WTC11 (cell line): Measurements from ENCODE around the gene SLC40A1. TPM values are rescaled to one million over a fixed set of nuclear protein-coding genes. Genes with fewer than 3 reads are reported as not detected.

ENCODE experiments used
- ATAC-seq: fragments of 200-7000 bp; cut with Tn5 transposase; 2 replicates; pipeline ENCODE4 v1.10.0; 2021; ENCODE audit warnings: mild to moderate bottlenecking, moderate library complexity
- CTCF ChIA-PET: fragments of 300-600 bp; sonication (Branson Sonifier 250); formaldehyde crosslinking; loops from one replicate; lab custom pipeline; 2021; ENCODE audit warnings: antibody characterized with exemption; lab: Charles Lee
- POLR2A ChIA-PET: fragments of 350-600 bp; sonication (Branson Sonifier 250); formaldehyde crosslinking; loops from one replicate; lab custom pipeline; 2021; ENCODE audit warnings: antibody characterized with exemption; lab: Charles Lee
- DNase-seq: peaks from one replicate; pipeline ENCODE4 v3.0.0; 2021; ENCODE audit warnings: low spot score
- H3K27ac Mint-ChIP-seq: 2 replicates; pipeline ENCODE4 v1.8.0; 2021; ENCODE audit warnings: mixed read lengths
- H3K27me3 Mint-ChIP-seq: 2 replicates; pipeline ENCODE4 v1.8.0; 2021; ENCODE audit warnings: low read depth, mild to moderate bottlenecking, moderate library complexity, mixed read lengths
- H3K36me3 Mint-ChIP-seq: 2 replicates; pipeline ENCODE4 v1.8.0; 2021; ENCODE audit warnings: mixed read lengths
- H3K4me1 Mint-ChIP-seq: 2 replicates; pipeline ENCODE4 v1.8.0; 2022; ENCODE audit warnings: mixed read lengths
- H3K4me3 Mint-ChIP-seq: 2 replicates; pipeline ENCODE4 v1.8.0; 2021; ENCODE audit warnings: mild to moderate bottlenecking, moderate library complexity, mixed read lengths
- H3K9me3 Mint-ChIP-seq: 2 replicates; pipeline ENCODE4 v1.8.0; 2021; ENCODE audit warnings: mixed read lengths
- FOXK1 ChIP-seq: sonication (generic); formaldehyde crosslinking; IDR thresholded peaks from 2 replicates; pipeline ENCODE4 v1.8.0; 2022; ENCODE audit warnings: mild to moderate bottlenecking, moderate library complexity, missing genetic modification reagents
- GABPB1 ChIP-seq: sonication (generic); formaldehyde crosslinking; IDR thresholded peaks from 2 replicates; pipeline ENCODE4 v1.8.1; 2023; ENCODE audit warnings: mild to moderate bottlenecking, missing genetic modification reagents
- JAZF1 ChIP-seq: fragments of 250-450 bp; sonication (Bioruptor Pico); IDR thresholded peaks from 2 replicates; pipeline ENCODE4 v1.9.0; 2021; ENCODE audit warnings: moderate library complexity, mild to moderate bottlenecking, inconsistent platforms
- MYBL2 ChIP-seq: sonication (generic); formaldehyde crosslinking; IDR thresholded peaks from 2 replicates; pipeline ENCODE4 v1.8.1; 2023; ENCODE audit warnings: mild to moderate bottlenecking, moderate library complexity, missing genetic modification reagents
- NFYB ChIP-seq: sonication (generic); formaldehyde crosslinking; conservative IDR thresholded peaks from 2 replicates; pipeline ENCODE4 v1.8.0; 2022; ENCODE audit warnings: low read depth, missing genetic modification reagents
- SOX15 ChIP-seq: fragments of 250-450 bp; sonication (Bioruptor Pico); IDR thresholded peaks from 2 replicates; pipeline ENCODE4 v1.9.0; 2021; ENCODE audit warnings: mild to moderate bottlenecking
- TCF7 ChIP-seq: sonication (generic); formaldehyde crosslinking; IDR thresholded peaks from 2 replicates; pipeline ENCODE4 v1.8.0; 2022; ENCODE audit warnings: mild to moderate bottlenecking, low read depth, missing genetic modification reagents, moderate library complexity
- ZNF232 ChIP-seq: sonication (generic); formaldehyde crosslinking; IDR thresholded peaks from 2 replicates; pipeline ENCODE4 v1.8.0; 2022; ENCODE audit warnings: mild to moderate bottlenecking, missing genetic modification reagents
- ZNF317 ChIP-seq: sonication (generic); formaldehyde crosslinking; IDR thresholded peaks from 2 replicates; pipeline ENCODE4 v1.8.1; 2023; ENCODE audit warnings: low read depth, mild to moderate bottlenecking, moderate library complexity, missing genetic modification reagents, borderline replicate concordance
- ZNF423 ChIP-seq: fragments of 250-450 bp; sonication (Bioruptor Pico); IDR thresholded peaks from 2 replicates; pipeline ENCODE4 v2.1.2; 2022; ENCODE audit warnings: mild to moderate bottlenecking, moderate library complexity
- total RNA-seq: library from RNA; stranded (reverse); gene quantifications from 3 replicates; pipeline ENCODE4 v1.2.3, GENCODE V29; 2021
- TF ChIP-seq, protein P1 (sequence below): fragments of 250-450 bp; sonication (Bioruptor Pico); IDR thresholded peaks from 2 replicates; pipeline ENCODE4 v1.8.0; 2021; ENCODE audit warnings: mild to moderate bottlenecking
- TF ChIP-seq, protein P2 (sequence below): sonication (generic); formaldehyde crosslinking; IDR thresholded peaks from 2 replicates; pipeline ENCODE4 v1.8.1; 2022; ENCODE audit warnings: missing genetic modification reagents, borderline replicate concordance
- TF ChIP-seq, protein P3 (sequence below): sonication (generic); formaldehyde crosslinking; IDR thresholded peaks from 2 replicates; pipeline ENCODE4 v1.8.1; 2022; ENCODE audit warnings: mild to moderate bottlenecking, missing genetic modification reagents, moderate library complexity, borderline replicate concordance
- TF ChIP-seq, protein P4 (sequence below): sonication (generic); formaldehyde crosslinking; IDR thresholded peaks from 2 replicates; pipeline ENCODE4 v1.8.0; 2023; ENCODE audit warnings: missing genetic modification reagents, mild to moderate bottlenecking, borderline replicate concordance
- TF ChIP-seq, protein P5 (sequence below): fragments of 250-450 bp; sonication (Bioruptor Pico); IDR thresholded peaks from 2 replicates; pipeline ENCODE4 v2.1.2; 2022; ENCODE audit warnings: mild to moderate bottlenecking, moderate library complexity

Gene SLC40A1
- total RNA-seq, 1 experiment from 2014 or later, result 0.57 TPM

DNA sequence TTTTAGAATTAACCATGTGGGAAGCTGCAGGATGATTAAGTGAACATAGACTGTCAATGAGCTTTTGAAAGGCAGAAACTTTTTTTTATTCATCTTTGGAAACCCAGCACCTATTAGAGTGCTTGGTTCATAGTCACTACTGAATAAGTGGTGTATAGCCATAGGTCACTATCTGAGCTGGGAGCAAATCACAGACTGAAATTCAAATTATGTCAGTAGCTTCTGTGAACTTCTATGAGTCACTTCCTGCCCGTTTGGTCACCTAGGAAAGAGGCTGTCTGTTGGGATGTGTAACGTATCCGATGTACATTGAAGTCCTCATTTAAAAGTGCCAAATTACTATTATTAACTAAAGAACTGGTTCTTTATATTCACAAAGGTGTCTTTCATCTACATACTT lies 20.5 kb upstream of the SLC40A1 start:
- DNase-seq, result no peak
- no peak for ATAC-seq
- POLR2A ChIA-PET, result no interaction called here
- Mint-ChIP-seq H3K9me3 (no peaks in the 10 kb centered on the region), H3K27ac (no peak overlapping the region), H3K4me3 (no peak overlapping the region), H3K27me3 (no peaks in the 10 kb centered on the region), H3K36me3 (no peaks in the 10 kb centered on the region), H3K4me1 (no peaks in the 10 kb centered on the region)
- CTCF ChIA-PET, result no interaction called here
- TF ChIP-seq GABPB1, result no peak
- TF ChIP-seq, protein P1, sequence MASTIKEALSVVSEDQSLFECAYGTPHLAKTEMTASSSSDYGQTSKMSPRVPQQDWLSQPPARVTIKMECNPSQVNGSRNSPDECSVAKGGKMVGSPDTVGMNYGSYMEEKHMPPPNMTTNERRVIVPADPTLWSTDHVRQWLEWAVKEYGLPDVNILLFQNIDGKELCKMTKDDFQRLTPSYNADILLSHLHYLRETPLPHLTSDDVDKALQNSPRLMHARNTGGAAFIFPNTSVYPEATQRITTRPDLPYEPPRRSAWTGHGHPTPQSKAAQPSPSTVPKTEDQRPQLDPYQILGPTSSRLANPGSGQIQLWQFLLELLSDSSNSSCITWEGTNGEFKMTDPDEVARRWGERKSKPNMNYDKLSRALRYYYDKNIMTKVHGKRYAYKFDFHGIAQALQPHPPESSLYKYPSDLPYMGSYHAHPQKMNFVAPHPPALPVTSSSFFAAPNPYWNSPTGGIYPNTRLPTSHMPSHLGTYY, result no peak
- TF ChIP-seq, protein P2, sequence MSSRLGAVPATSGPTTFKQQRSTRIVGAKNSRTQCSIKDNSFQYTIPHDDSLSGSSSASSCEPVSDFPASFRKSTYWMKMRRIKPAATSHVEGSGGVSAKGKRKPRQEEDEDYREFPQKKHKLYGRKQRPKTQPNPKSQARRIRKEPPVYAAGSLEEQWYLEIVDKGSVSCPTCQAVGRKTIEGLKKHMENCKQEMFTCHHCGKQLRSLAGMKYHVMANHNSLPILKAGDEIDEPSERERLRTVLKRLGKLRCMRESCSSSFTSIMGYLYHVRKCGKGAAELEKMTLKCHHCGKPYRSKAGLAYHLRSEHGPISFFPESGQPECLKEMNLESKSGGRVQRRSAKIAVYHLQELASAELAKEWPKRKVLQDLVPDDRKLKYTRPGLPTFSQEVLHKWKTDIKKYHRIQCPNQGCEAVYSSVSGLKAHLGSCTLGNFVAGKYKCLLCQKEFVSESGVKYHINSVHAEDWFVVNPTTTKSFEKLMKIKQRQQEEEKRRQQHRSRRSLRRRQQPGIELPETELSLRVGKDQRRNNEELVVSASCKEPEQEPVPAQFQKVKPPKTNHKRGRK (CRISPR knock-in tag), result no peak

DNA sequence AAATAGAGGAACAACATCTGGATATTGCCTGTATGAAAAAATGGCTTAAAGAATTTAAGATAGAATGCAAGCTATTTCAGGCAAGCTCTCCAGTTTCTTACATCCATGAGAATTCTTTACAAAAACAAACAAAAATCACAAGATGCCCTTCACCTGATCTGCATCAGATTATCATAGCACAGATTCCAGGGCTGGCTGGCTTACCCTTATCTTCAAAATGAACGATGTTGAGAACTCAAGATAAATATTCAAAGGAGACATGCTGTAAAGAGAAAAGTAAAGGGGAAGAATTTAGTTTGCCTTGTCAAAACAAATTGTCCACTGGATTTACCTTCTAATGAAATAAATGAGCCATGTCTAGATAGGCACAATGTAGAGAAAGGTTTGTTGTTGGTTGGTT lies 18.7 kb upstream of the SLC40A1 start:
- Mint-ChIP-seq H3K4me1 (no peaks in the 10 kb centered on the region), H3K9me3 (no peaks in the 10 kb centered on the region), H3K27me3 (no peaks in the 10 kb centered on the region), H3K27ac (no peak overlapping the region), H3K36me3 (no peaks in the 10 kb centered on the region), H3K4me3 (no peak overlapping the region)
- CTCF ChIA-PET, result interaction anchor here (1.1 kb wide), 1 partner anchor 19 kb away, joined by 3 read pairs; the partner anchor contains the start of gene SLC40A1
- TF ChIP-seq, protein P3, sequence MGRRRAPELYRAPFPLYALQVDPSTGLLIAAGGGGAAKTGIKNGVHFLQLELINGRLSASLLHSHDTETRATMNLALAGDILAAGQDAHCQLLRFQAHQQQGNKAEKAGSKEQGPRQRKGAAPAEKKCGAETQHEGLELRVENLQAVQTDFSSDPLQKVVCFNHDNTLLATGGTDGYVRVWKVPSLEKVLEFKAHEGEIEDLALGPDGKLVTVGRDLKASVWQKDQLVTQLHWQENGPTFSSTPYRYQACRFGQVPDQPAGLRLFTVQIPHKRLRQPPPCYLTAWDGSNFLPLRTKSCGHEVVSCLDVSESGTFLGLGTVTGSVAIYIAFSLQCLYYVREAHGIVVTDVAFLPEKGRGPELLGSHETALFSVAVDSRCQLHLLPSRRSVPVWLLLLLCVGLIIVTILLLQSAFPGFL (CRISPR knock-in tag), result no peak
- DNase-seq (no peak), ATAC-seq (no peak)
- POLR2A ChIA-PET, result interaction anchor here (0.6 kb wide), 1 partner anchor 408 kb away, joined by 3 read pairs; no protein-coding TSS in a partner anchor

DNA sequence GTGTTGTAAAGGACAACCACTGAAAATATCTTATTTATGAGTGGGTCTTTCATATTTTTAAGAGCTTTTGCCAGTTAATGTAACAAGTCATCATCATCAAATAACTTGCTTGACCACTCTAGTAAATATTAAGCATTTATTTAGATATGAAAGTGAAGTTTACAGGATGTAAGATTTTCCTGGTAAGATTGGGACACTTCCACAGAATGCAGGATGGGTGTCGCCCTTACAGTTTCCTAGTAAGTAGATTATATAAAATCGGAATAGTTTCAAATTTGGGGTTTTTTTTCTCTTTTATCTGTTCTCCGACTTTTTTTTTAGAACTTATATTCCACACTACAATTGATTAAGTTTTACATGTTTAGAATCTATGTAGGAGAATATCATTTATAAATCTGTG lies 14.8 kb upstream of the SLC40A1 start:
- ChIA-PET POLR2A (no interaction called here), CTCF (interaction anchor here (0.9 kb wide), 1 partner anchor 38 kb away, joined by 3 read pairs; no protein-coding TSS in a partner anchor)
- DNase-seq (no peak), ATAC-seq (no peak)
- H3K36me3 Mint-ChIP-seq, result no peaks in the 10 kb centered on the region
- no peaks in the 10 kb centered on the region for H3K27me3 Mint-ChIP-seq
- H3K4me3 Mint-ChIP-seq, result no peak overlapping the region
- TF ChIP-seq ZNF317 (CRISPR knock-in tag), result no peak
- TF ChIP-seq MYBL2 (CRISPR knock-in tag), result no peak
- no peak for TF ChIP-seq ZNF423
- TF ChIP-seq, protein P2 (CRISPR knock-in tag), result no peak
- TF ChIP-seq NFYB (CRISPR knock-in tag), result no peak
- TF ChIP-seq FOXK1, result no peak
- TF ChIP-seq TCF7, result no peak
- TF ChIP-seq SOX15 (CRISPR knock-in tag), result no peak
- H3K9me3 Mint-ChIP-seq, result no peaks in the 10 kb centered on the region
- H3K27ac Mint-ChIP-seq, result no peak overlapping the region
- H3K4me1 Mint-ChIP-seq, result peaks cover 10% of the 10 kb centered on the region

DNA sequence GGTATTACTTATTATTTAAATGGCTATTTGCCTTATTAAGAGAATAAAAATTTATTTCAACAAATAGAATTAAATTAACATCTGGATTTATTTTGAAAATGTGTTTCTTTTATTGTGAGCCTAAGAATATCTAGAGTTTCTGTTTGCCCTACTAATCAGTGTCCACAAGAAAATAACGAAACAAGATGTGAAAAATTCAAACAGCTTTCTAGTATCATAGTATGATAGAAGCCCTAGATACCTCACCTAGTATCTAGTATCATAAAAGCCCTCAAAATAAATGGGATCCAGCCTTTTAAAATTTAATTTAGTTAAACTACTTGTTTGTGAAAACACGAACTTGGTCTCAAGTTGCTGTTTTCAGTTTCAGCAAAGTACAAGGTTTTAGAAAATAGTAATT lies 13.7 kb upstream of the SLC40A1 start:
- H3K9me3 Mint-ChIP-seq, result no peaks in the 10 kb centered on the region
- peaks cover 10% of the 10 kb centered on the region for H3K4me1 Mint-ChIP-seq
- no peaks in the 10 kb centered on the region for H3K36me3 Mint-ChIP-seq
- DNase-seq (no peak), ATAC-seq (no peak)
- H3K4me3 Mint-ChIP-seq, result no peak overlapping the region
- ChIA-PET CTCF (interaction anchor here (0.9 kb wide), 1 partner anchor 39 kb away, joined by 3 read pairs; no protein-coding TSS in a partner anchor), POLR2A (no interaction called here)
- no peak overlapping the region for H3K27ac Mint-ChIP-seq
- H3K27me3 Mint-ChIP-seq, result no peaks in the 10 kb centered on the region; the same call in 1 of the 2 replicates
- TF ChIP-seq, protein P4, sequence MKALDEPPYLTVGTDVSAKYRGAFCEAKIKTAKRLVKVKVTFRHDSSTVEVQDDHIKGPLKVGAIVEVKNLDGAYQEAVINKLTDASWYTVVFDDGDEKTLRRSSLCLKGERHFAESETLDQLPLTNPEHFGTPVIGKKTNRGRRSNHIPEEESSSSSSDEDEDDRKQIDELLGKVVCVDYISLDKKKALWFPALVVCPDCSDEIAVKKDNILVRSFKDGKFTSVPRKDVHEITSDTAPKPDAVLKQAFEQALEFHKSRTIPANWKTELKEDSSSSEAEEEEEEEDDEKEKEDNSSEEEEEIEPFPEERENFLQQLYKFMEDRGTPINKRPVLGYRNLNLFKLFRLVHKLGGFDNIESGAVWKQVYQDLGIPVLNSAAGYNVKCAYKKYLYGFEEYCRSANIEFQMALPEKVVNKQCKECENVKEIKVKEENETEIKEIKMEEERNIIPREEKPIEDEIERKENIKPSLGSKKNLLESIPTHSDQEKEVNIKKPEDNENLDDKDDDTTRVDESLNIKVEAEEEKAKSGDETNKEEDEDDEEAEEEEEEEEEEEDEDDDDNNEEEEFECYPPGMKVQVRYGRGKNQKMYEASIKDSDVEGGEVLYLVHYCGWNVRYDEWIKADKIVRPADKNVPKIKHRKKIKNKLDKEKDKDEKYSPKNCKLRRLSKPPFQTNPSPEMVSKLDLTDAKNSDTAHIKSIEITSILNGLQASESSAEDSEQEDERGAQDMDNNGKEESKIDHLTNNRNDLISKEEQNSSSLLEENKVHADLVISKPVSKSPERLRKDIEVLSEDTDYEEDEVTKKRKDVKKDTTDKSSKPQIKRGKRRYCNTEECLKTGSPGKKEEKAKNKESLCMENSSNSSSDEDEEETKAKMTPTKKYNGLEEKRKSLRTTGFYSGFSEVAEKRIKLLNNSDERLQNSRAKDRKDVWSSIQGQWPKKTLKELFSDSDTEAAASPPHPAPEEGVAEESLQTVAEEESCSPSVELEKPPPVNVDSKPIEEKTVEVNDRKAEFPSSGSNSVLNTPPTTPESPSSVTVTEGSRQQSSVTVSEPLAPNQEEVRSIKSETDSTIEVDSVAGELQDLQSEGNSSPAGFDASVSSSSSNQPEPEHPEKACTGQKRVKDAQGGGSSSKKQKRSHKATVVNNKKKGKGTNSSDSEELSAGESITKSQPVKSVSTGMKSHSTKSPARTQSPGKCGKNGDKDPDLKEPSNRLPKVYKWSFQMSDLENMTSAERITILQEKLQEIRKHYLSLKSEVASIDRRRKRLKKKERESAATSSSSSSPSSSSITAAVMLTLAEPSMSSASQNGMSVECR (CRISPR knock-in tag), result no peak
- TF ChIP-seq JAZF1 (CRISPR knock-in tag), result no peak
- no peak for TF ChIP-seq NFYB (CRISPR knock-in tag)
- no peak for TF ChIP-seq ZNF232
- TF ChIP-seq, protein P5, sequence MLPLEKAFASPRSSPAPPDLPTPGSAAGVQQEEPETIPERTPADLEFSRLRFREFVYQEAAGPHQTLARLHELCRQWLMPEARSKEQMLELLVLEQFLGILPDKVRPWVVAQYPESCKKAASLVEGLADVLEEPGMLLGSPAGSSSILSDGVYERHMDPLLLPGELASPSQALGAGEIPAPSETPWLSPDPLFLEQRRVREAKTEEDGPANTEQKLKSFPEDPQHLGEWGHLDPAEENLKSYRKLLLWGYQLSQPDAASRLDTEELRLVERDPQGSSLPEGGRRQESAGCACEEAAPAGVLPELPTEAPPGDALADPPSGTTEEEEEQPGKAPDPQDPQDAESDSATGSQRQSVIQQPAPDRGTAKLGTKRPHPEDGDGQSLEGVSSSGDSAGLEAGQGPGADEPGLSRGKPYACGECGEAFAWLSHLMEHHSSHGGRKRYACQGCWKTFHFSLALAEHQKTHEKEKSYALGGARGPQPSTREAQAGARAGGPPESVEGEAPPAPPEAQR (CRISPR knock-in tag), result no peak
